HG03520 (cell line): ENCODE results near the gene PPP1R13B.
"Not testable (repeated sequence)": the region's sequence is repeated elsewhere in the genome, so short reads cannot be mapped to it uniquely, and the experiment has no call there.

ENCODE experiments used
- ATAC-seq: cut with Tn5 transposase; IDR thresholded peaks from one replicate; pipeline ENCODE4 v1.9.1; 2021; ENCODE audit warnings: mild to moderate bottlenecking, moderate library complexity; ENCODE audit not compliant: unreplicated experiment

The PPP1R13B gene

GRCh38 chr14:103803661-103804060 lies 43.7 kb downstream of the PPP1R13B start:
- ATAC-seq = no peak

DNA sequence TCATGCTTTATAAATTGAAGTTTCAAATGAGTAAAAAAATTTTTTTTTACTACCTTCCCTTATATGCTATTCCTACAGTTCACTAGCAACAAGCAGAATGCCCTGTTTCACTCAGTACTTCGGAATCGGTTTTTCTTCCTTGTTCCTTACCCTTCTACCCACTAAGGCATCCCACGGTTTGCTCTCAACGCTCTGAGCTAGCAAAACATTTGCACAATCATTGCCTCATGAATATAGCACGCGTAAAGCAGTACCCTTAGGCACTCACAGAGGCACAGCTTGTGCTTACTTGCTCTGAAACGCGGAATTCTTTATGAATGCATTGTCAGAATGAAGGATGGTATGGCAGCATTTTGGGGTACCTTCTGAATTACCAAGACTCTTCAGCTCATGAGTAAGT lies 45.0 kb downstream of the PPP1R13B start:
- ATAC-seq = no peak

DNA sequence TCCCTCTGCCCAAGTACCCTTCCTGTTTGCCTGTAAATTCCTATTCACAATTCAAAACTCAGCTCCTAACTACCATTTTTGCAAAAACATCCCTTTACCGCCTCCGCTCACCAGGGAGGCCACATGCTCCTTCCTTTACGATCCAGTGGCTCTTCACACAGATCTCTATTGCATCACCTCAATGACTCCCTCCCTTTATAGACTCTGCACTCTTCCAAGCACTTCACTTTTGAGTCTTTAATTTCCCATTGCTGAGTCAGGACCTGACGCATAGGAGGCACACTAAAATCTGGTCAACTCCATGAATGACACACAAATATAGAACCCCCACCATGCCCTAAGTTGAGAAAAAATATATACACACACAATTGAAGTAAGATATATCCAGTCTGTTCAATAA lies 45.9 kb downstream of the PPP1R13B start:
- no peak for ATAC-seq

DNA sequence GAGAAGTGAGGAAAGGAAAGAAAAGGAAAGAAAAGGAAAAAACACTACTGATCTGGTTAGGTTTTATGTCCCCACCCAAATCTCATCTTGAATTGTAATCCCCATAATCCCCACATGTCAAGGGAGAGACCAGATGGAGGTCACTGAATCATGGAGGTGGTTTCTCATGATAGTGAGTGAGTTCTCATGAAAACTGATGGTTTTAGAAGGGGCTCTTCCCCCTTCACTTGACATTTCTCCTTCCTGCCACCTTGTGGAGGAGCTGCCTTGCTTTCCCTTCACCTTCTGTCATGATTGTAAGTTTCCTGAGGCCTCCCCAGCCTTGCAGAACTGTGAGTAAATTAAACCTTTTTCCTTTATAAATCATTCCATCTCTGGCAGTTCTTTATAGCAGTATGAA lies 54.2 kb downstream of the PPP1R13B start:
- ATAC-seq = not testable (repeated sequence)

DNA sequence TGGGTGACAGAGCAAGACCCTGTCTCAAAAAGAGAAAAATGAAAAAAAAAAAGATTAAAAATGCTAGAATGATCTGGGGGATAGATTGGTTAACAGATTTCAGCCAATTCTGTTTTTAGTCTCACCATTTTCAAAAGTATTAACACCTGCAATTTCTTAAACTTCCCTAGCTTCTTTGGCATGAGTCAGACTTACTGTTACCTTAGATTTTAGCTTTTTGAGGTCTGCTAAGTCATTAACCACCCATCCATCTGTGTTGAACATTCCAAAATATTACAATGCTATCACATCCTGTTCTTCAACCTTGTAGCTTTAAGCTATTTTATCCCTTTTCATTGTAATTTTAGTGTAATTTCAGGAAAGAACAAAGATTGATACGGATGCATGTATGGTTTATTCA lies 59.3 kb downstream of the PPP1R13B start:
- ATAC-seq = no peak

DNA sequence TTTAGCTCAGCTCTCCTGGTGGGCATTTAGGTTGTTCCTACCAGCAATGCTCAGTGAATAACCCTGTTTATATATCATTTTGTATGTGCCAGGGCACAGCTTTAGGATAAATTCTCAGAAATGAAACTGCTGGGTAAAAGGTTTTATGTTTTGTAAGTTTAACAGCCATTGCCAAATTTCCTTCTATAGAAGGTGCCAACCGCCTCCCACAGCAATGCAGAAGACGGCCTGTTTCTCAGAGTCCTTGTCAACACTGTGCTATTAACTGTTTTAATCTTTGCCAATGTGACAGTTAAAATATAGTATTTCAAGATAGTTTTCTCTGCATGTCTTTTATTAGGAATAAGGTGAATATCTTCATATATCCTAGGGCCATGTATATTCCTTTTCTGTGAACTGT lies 65.0 kb downstream of the PPP1R13B start:
- ATAC-seq = no peak

GRCh38 chr14:103776319-103776718 lies 71.1 kb downstream of the PPP1R13B start:
- ATAC-seq = not testable (repeated sequence)

- no peak for ATAC-seq
Measured at GRCh38 chr14:103775506-103775905, 71.9 kb downstream of the PPP1R13B start.

GRCh38 chr14:103773521-103773920 lies 73.9 kb downstream of the PPP1R13B start:
- no peak for ATAC-seq

DNA sequence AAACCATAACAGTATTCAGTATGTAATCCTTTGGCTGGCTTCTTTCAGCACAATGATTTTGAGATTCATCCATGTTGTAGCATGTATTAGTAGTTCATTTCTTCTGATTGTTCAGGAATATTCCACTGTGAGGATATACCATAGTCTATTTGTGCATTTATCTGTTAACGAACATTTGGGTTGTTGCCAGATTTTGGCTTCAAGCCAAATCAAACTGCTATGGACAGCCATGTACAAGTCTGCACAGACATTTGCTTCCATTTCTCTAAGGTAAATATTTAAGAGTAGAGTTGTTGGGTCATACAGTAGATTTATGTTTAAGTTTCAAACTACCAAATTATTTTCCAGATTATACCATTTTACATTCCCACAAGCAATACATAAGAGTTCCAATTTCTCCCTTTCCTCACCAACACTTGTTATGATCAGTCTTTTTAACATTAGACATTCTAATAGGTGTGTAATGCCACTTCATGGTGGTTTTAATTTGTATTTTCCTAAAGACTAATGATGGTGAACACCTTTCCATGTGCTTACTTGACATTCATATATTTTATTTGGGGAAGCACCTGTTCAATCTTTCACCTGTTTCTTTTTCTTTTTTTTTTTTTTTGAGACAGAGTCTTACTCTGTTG lies 75.2 kb downstream of the PPP1R13B start:
- ATAC-seq = no peak

GRCh38 chr14:103770902-103771301 lies 76.5 kb downstream of the PPP1R13B start:
- ATAC-seq = no peak

DNA sequence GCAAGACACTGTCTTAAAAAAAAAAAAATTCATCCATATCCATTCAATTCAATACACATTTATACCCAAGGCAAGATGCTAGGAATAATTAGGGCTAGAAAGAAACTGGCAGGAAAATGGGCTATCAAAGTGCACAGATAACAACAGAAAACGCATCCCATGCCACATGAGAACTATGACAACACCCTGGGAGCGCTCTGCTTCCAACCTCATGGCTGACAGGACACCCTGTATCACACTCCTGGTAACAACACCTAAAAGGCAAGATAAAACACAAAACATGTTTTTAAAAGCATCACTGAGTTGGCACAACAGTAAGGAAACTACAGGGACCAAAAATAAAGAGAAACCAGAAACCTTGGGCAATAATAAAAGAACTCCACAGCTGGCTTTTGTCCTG lies 76.9 kb downstream of the PPP1R13B start:
- ATAC-seq = no peak

- no peak for ATAC-seq
Measured at GRCh38 chr14:103767336-103767894, 80.0 kb downstream of the PPP1R13B start.

GRCh38 chr14:103765526-103765925 lies 81.8 kb downstream of the PPP1R13B start:
- ATAC-seq = no peak

DNA sequence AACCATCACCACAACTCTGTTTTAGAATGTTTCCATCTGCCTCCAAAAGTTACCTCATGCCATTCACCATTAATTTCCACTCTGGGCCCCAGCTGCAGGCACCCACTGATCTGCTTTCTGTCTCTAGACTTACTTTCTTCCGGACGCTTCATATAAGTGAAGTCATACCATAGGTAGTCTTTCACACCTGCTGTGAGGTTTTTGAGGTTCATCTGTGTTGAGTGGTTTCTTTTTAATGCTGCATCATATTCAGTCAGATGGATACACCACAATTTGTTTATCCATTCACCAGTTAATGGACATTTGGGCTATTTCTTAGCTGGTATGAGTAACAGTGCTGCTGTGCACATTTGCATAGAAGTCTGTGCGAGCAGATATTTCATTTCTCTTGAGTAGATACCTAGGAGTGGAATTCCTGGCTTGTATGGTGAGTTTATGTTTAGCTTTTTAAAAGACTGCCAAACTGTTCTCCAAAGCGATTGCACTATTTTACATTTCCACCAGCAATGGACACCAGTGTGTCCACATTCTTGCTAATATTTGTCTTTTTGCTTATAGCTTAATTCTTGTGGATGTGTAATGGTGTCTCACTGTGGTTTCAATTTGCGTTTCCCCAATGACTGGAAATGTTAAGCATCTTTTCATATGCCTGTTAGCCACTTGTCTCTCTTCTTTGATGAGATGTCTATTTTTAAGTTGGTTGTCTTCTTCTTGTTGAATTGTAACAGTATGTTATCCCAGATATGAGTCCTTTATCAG lies 83.5 kb downstream of the PPP1R13B start:
- peak; percentile 71 for ATAC-seq

DNA sequence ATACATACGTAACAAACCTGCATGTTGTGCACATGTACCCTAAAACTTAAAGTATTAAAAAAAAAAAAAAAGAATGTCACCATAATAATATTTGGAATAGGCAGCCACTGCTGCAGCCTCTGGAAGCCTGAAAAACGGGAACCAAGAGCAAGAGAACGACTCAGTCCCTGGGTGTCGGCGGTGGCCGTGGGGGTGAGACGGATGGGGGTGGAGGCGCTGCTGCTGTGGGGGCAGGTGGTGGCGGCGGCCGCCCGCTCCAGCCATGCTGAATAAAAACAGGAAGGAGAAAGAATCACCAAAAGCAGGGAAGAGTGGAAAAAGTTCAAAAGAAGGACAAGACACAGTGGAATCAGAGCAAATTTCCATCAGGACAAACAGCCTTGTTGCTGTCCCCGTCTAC lies 84.8 kb downstream of the PPP1R13B start:
- ATAC-seq = no peak

DNA sequence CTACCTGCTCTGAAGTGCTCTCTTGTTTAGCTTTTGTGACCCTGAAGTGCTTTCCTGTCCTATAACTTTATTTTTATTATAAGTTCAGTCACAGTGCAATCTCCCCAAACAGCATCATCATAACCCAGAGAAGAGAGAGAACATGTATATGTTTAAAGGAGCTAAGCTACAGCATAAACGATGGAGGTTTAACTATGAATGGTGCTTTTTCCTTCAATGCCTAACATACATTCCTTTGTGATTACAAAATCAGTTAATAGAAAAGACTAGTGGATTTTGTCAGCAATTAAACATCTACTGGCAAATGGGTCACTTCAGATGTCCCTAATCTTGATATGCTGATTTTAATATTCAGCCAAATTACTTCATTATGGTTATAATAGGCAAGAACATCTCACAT lies 85.3 kb downstream of the PPP1R13B start:
- ATAC-seq = no peak

DNA sequence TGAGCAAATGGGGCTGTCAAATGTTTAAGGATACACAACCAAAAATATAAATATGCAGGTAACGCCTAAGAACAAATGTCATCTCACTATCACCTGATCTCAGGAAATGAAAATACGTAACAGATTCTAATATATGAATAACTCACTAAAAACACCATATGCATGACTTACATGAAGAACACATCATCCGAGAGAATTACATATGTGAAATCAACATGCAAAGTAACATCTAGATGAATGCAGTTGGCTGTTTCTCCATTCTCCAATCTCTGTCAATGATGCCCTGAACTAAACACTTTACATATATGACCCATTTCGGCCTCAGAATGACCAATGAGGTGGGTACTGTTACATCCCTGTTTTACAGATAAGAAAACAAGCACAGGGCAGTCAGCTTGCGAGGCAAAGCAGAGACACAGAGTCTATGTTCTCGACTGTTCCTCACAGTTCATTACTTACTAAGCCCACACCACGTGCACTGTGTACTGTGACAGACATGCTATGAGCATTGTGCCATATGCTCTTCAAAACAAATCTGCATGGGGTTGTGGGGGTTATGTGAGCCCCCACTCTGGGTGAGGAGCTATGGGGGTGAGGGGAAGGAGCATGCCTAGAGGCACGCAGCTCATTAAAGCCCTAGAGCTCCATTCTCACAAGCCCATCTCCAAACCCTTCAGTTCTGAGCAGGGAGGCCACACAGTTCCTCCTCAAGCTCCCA lies 89.2 kb downstream of the PPP1R13B start:
- ATAC-seq = no peak

DNA sequence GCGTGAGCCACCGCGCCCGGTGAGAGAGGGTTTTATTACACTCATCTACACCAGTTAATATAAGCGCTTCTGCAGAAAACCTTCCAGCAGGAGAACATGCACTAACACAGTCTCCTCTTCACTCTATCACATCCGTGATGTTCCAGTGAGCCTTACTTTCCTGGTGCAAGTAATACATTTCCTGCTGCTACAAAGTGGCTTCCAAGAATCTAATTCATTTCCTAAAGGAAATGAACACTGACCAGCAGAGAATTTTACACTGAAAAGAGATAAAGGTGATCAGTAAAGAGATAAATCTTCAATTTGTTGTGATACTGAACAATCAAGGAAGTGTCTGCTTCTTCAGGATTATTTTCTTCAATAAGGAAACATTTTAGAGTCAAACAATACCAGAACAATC lies 92.3 kb downstream of the PPP1R13B start:
- ATAC-seq = no peak

DNA sequence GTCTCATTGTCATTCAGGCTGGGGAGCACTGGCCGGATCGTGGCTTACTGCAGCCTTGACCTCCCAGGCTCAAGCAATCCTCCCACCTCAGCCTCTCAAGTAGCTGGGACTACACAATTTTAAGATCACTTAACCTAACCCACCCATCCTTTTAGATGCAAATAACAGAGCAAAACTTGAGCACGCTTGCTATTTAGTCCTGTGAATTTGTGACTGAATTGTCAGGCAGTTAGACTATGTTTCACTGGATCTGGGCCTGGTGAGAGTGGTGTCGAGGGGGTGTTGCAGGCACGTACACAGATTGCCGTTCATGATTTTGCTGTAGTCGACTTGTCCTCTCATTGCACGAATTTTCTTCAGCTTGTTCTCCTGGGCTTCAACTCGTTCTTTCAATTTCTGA lies 93.6 kb downstream of the PPP1R13B start:
- ATAC-seq = no peak

DNA sequence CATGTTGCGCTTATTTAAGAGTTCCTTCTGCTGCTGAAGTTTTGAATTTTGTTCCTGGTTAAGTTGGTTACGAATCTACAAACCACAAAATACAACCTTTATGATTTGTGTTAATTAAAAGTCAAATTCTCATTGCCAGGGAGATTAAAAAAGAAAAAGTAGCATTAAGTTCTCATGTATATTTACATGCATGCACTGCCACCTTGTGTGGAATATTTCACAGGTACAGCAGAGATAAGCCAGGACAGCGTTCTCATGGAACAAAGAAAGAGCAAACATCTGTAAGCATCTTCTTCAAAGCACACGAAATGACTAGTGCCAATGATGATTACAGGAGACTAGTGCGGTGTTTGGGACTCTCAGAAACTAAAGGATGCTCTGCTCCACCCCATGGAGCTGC lies 97.5 kb downstream of the PPP1R13B start:
- no peak for ATAC-seq

DNA sequence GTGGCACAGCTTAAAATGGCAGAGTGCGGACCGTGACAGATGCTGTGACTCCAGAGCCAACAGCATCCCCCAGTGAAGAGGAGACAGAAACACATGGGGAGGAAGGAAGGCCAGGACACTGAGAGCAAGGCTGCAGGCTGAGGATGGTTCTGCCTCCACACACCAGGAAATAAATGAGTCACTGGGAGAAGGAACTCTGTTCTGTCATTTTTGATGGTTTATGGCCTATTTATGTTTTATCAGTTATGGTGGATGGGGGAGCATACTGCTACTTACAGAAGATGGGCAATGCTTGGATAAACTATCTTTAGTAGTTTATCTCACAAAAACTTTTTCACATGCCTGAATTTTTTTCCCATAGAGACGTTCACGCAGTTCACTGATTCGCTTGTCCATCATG lies 97.9 kb downstream of the PPP1R13B start:
- no peak for ATAC-seq
